ENCODE results near the gene CMTM7. TPM values are rescaled to one million over a fixed set of nuclear protein-coding genes. Genes with fewer than 3 reads are reported as not detected.

CMTM7 gene
- total and polyA plus RNA-seq, 2 experiments from 2014 or later, result 32.2 to 93.6 TPM

GRCh38 chr3:32488474-32489008 lies 96.9 kb downstream of the CMTM7 start (continued):
- no peak for TF ChIP-seq ZNF462 (CRISPR knock-in tag; IDR thresholded peaks at IDR 0.05)
- no peak for TF ChIP-seq NANOG (IDR thresholded peaks at IDR 0.05; ENCODE audit: borderline replicate concordance)
- TF ChIP-seq ZNF114 (CRISPR knock-in tag; IDR thresholded peaks at IDR 0.05), result no peak

- H4K20me1 ChIP-seq (replicated peaks; ENCODE audit: insufficient read depth), result peaks cover 7% of the 10 kb centered on the region
- no peak overlapping the region for H3K27ac ChIP-seq (ENCODE audit: low read depth)
- no peaks in the 10 kb centered on the region for H3K36me3 ChIP-seq (ENCODE audit: insufficient read depth)
- H3K4me3 Mint-ChIP-seq, result no peak overlapping the region
- H3K9me3 Mint-ChIP-seq, result no peaks in the 10 kb centered on the region
- H3K4me1 Mint-ChIP-seq, result no peaks in the 10 kb centered on the region
- H3K27ac Mint-ChIP-seq, result no peak overlapping the region
- H3K9me2 ChIP-seq (ENCODE audit: insufficient read depth), result no peaks in the 10 kb centered on the region
- no peak overlapping the region for H2AFZ ChIP-seq
- H3K27me3 Mint-ChIP-seq (ENCODE audit: insufficient read depth, low read depth, poor library complexity), result no peaks in the 10 kb centered on the region
- no peaks in the 10 kb centered on the region for H3K4me1 ChIP-seq (ENCODE audit: insufficient read depth)
- DNase-seq (ENCODE audit: low spot score) (no peak), ATAC-seq (no peak)
- H3F3A ChIP-seq (replicated peaks; ENCODE audit: low read depth), result no peaks in the 10 kb centered on the region
- H3K4me2 ChIP-seq, result no peak overlapping the region
- H3K4me3 ChIP-seq, result no peak overlapping the region
- no peaks in the 10 kb centered on the region for H3K27me3 ChIP-seq (ENCODE audit: insufficient read depth)
- H3K79me2 ChIP-seq (replicated peaks; ENCODE audit: insufficient read depth), result peaks cover 47% of the 10 kb centered on the region
- TF ChIP-seq JUNB (IDR thresholded peaks at IDR 0.05; ENCODE audit: unreplicated experiment), result no peak
- no peak for TF ChIP-seq REST (IDR thresholded peaks at IDR 0.05; ENCODE audit: unreplicated experiment)
- no peak for TF ChIP-seq NANOG (IDR thresholded peaks at IDR 0.05; ENCODE audit: borderline replicate concordance)
- no peak for TF ChIP-seq ETS1 (IDR thresholded peaks at IDR 0.05)
- TF ChIP-seq CTCF (conservative IDR thresholded peaks at IDR 0.05; ENCODE audit: low read depth in 2 of 2), result no peak
- TF ChIP-seq ZNF331 (CRISPR knock-in tag; IDR thresholded peaks at IDR 0.05; ENCODE audit: low read depth), result no peak
- TF ChIP-seq CREB1 (CRISPR knock-in tag; IDR thresholded peaks at IDR 0.05; ENCODE audit: low read depth), result no peak
- peaks cover 6% of the 10 kb centered on the region; the same call in 2 of the 3 replicates for H3K36me3 Mint-ChIP-seq (ENCODE audit: low read depth)
These were observed 101.2 kb downstream of the CMTM7 start for GRCh38 chr3:32492684-32493436.
